ENCODE results near the gene EFNA2. TPM values are rescaled to one million over a fixed set of nuclear protein-coding genes. Genes with fewer than 3 reads are reported as not detected.
A peak's percentile ranks its signal among the peaks of the same experiment; 100 is the strongest.

Gene EFNA2
- total RNA-seq, 1 experiment from 2014 or later: 12.2 TPM

GRCh38 chr19:1263188-1263587 lies 22.5 kb upstream of the EFNA2 start:
- ATAC-seq: no peak
- peaks cover 10% of the 10 kb centered on the region for H3K79me2 ChIP-seq (ENCODE audit: insufficient read depth, low read length)
- ChIA-PET RAD21 (ENCODE audit: low non-redundant PET in 1 of 2, low total read pairs in 2 of 2, uncharacterized antibody in 2 of 2, unreplicated experiment in 2 of 2) (no interaction called here), CTCF (no interaction called here), POLR2A (interaction anchor here (1.3 kb wide), 1 partner anchor 10 kb away, joined by 3 read pairs; no protein-coding TSS in a partner anchor)
- no peak for DNase-seq (ENCODE audit: low read depth, low spot score)
- no peak for TF ChIP-seq TCF7L2 (IDR thresholded peaks at IDR 0.05; ENCODE audit: borderline replicate concordance, extremely low read depth, insufficient read depth, insufficient read length)
- TF ChIP-seq EZH2phosphoT487 (IDR thresholded peaks at IDR 0.05; ENCODE audit: borderline replicate concordance): no peak
- TF ChIP-seq CEBPB (IDR thresholded peaks at IDR 0.05; ENCODE audit: low read depth): no peak
- no peak for TF ChIP-seq EGR1 (IDR thresholded peaks at IDR 0.05; ENCODE audit: low read depth)
- TF ChIP-seq ZNF274 (IDR thresholded peaks at IDR 0.05; ENCODE audit: low read depth, low read length): no peak
- TF ChIP-seq ELF1 (IDR thresholded peaks at IDR 0.05; ENCODE audit: borderline replicate concordance, low read depth): no peak
- TF ChIP-seq SRF (IDR thresholded peaks at IDR 0.05; ENCODE audit: low read depth): no peak
- TF ChIP-seq ZBTB33 (IDR thresholded peaks at IDR 0.05; ENCODE audit: extremely low read depth, insufficient replicate concordance, low read length): no peak
- no peak overlapping the region for H2AFZ ChIP-seq (ENCODE audit: low read depth, low read length, poor library complexity, severe bottlenecking)
- H3K4me1 ChIP-seq (ENCODE audit: control insufficient read depth in 1 of 2, insufficient read depth in 2 of 2, low read length in 2 of 2): peaks cover 59 to 96% of the 10 kb centered on the region in 2 experiments
- intact Hi-C loops (cut with micrococcal nuclease): no loop called here
- peaks cover 0 to 2% of the 10 kb centered on the region in 2 experiments; a peak in 2 of 4 replicates for H3K36me3 ChIP-seq (ENCODE audit: control insufficient read depth in 1 of 2, insufficient read depth in 2 of 2, low read length in 2 of 2)
- H3K9ac ChIP-seq (ENCODE audit: low read length): peak overlapping the region; percentile 99
- no peaks in the 10 kb centered on the region for H3K9me2 ChIP-seq (ENCODE audit: insufficient read depth)
- no peaks in the 10 kb centered on the region for H3K27me3 ChIP-seq (ENCODE audit: insufficient read depth, low read length)
- H3K4me2 ChIP-seq (ENCODE audit: low read length): peak overlapping the region; percentile 98
- peak overlapping the region; percentile 99 for H3K27ac ChIP-seq (ENCODE audit: low read depth, low read length)
- H3K4me3 ChIP-seq (replicated peaks in 1 of 2; ENCODE audit: low read depth in 1 of 2, low read length in 2 of 2): no peak overlapping the region
- H3K9me3 ChIP-seq (ENCODE audit: control insufficient read depth in 1 of 2, insufficient read depth in 1 of 2, low read depth in 1 of 2, low read length in 2 of 2): no peaks in the 10 kb centered on the region
- no TSS peak for BruUV-seq (replicated peaks)
- no peaks in the 10 kb centered on the region for H4K20me1 ChIP-seq (ENCODE audit: insufficient read depth)
